AG10803 (cell line): ENCODE data around the gene TMEM53.

Source experiments
- DNase-seq: peaks from one replicate; pipeline ENCODE4 v3.0.0; 2010; ENCODE audit warnings: low read depth
- H3K4me3 ChIP-seq: 2 replicates; pipeline ENCODE4 v1.5.1; 2011; ENCODE audit warnings: mild to moderate bottlenecking, low read length, control low read depth
- CTCF ChIP-seq: conservative IDR thresholded peaks from 2 replicates; pipeline ENCODE4 v1.5.1; 2011; ENCODE audit warnings: mild to moderate bottlenecking, low read length, control low read depth, inconsistent platforms

TMEM53 gene

GRCh38 chr1:44603718-44604117 is 70.6 kb downstream of the TMEM53 start:
- no peak for DNase-seq
- no peak for TF ChIP-seq CTCF
- no peak overlapping the region for H3K4me3 ChIP-seq
